Measurements from ENCODE around the gene NEURL1.
"Not testable (repeated sequence)": the region's sequence is repeated elsewhere in the genome, so short reads cannot be mapped to it uniquely, and the experiment has no call there.

The NEURL1 gene

DNA sequence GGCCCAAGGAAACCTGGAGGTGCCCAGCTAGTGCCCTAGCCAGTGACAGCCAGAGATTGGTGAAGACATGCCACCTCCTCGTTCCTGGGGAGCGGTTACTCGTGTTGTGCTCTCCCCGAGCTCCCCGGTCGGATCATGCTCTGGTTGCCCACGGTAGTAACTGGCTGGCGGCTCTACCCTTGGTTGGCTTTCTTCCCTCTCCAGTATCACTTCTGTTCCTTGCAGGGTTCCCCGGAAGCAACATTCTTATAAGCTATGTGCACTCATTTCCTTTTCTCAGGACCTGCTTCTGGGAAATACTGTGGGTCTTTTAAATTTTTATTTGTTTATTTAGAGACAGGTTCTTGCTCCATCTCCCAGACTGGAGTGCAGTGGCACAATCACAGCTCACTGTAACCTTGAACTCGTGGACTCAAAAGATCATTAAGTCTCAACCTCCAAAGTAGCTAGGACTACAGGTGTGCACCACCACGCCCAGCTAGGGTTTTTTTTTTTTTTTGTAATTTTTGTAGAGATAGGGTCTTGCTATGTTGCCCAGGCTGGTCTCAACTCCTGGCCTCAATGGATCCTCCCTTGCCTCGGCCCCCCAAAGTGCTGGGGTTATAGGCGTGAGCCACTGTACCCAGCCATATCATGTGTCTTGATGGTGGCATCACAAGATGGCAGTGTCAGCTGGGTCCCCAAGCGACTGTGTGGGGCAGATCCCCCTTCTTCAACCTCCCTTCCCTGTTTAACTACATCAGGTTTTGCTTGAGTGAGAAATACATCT, 27.9 kb upstream of the NEURL1 start:
- no peak for DNase-seq (ENCODE audit: low read depth in 2 of 2)

DNA sequence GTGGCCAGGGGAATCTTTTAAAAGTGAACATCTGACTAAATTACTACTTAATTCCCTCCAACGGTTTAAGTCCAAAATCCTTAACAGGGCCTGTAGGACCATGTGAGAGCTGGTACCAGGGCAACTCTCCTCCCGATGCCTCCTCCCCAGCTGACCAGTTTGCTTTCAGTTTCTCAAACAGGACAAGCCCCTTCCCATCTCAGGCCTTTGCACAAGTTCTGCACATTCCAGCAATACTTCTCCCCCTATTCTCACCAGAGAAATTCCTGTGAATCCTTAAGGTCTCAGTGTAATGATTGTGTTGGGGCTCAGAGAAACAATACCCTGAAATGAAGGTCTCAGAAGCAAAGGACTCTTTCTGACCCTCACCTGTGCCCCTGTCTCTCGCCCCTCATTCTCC, 26.8 kb upstream of the NEURL1 start:
- no peak for DNase-seq (ENCODE audit: low read depth in 2 of 2)

DNA sequence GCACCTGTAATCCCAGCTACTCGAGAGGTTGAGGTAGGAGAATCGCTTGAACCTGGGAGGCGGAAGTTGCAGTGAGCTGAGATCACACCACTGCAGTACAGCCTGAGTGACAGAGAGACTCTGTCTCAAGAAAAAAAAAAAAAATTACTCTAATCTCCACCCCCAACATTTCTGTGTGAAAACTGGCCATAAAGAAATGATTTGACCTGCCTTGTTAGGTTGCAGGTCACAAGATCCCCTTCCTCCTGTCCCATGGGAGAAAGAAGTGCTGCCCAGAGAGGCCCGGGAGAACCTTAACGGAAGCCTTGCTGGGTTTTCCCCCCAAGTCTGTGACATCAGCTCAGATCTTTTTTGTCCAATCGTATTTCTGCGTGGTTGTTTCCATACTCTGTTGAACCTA, 26.1 kb upstream of the NEURL1 start:
- no peak for DNase-seq (ENCODE audit: low read depth in 2 of 2)

GRCh38 chr10:103469201-103469600, 24.3 kb upstream of the NEURL1 start:
- DNase-seq (ENCODE audit: low read depth in 2 of 2) = no peak

GRCh38 chr10:103470761-103471653, 22.5 kb upstream of the NEURL1 start:
- DNase-seq (ENCODE audit: low read depth in 2 of 2) = peak; percentile 45 to 48

DNA sequence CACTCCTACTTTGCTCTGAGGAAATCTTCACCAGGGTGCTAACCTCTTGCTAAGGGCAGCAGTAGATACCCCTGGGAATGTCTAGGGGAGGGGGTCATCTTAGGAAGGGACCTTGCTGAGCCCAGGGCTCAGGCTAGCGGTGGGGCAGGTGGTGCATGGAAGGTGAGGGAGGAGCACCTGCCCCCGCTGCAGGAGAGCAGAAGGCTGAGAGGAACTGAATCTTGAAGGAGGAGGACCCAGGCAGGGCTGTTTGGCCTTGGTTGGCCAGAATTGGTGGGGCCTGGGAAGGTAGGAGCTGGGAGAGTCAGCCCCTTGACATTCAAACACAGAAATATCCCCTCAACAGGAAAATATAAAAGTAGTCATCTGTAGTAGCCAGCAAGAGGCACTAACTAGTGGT, 21.5 kb upstream of the NEURL1 start:
- no peak for DNase-seq (ENCODE audit: low read depth in 2 of 2)

GRCh38 chr10:103473261-103473671, 20.2 kb upstream of the NEURL1 start:
- DNase-seq (ENCODE audit: low read depth in 2 of 2) = no peak

DNA sequence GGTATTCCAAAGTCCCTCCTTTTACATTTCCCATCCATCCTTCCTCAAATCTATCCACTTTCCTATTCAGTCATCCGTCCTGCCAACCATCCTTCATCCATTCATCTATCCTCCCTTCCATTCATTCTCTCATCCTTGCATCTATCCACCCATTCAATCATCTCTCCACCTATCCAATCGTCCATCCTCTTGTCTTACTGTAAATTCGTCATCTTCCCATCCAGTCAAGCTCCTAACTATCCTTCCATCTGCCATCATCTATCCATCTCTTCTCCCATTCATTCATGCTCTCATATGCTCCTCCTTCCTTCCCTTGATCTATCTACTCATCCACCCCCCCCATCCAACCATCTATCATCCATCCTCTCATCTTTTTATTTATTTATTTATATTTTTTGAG, 19.4 kb upstream of the NEURL1 start:
- DNase-seq (ENCODE audit: low read depth in 2 of 2) = no peak

- DNase-seq (ENCODE audit: low read depth in 2 of 2) = no peak
Measured at GRCh38 chr10:103475437-103475836, 18.1 kb upstream of the NEURL1 start.

- no peak for DNase-seq (ENCODE audit: low read depth in 2 of 2)
Measured at GRCh38 chr10:103476046-103476768, 17.3 kb upstream of the NEURL1 start.

- no peak for DNase-seq (ENCODE audit: low read depth in 2 of 2)
Measured at GRCh38 chr10:103478671-103479070, 14.8 kb upstream of the NEURL1 start.

DNA sequence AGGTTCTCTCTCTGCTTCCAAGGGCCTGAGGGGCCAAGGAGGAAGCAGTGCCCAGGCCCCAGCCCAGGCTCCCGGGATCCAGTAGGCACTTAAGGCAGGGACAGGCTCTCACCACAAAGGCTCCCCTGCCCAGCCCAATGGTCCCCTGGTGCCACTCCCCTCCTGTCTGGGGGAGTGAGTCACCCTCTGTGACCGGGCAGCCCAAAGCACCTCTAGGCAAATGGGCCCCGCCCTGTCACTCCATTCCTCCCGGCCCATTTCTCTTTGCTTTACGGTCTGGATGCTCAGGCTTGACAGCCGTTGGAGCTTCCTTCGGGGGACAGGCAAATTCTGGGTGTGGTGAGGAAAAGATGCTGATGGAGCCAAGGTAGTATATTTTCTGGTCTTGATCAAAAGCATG, 14.4 kb upstream of the NEURL1 start, which contains the start of gene CALHM3:
Gene CALHM3 (minus strand): TSS at position 106 of the 400 bp plus-strand sequence. CDS start 208 bp downstream, outside the sequence.
- DNase-seq (ENCODE audit: low read depth in 2 of 2) = no peak

DNA sequence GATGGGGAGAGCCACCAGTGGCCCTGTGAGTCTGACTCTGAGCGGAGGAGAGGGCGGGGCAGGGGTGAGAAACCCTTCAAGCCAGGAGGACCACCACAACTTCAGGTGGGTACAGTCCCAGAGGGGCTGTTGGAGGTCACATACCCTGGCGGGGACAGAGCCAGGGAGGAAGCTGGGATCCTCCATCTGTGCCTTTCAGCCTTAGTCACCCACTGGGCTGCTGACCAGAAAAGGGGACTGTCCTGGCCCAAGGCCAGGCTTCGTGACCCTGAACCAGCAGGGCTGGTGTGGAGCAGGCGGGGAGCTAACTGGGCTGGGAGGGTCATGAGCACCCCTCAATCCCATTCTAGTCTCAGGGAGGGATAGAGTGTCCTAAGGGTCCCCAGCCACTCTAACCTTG, 13.0 kb upstream of the NEURL1 start:
- DNase-seq (ENCODE audit: low read depth in 2 of 2) = no peak

GRCh38 chr10:103481974-103482531, 11.5 kb upstream of the NEURL1 start:
- DNase-seq (ENCODE audit: low read depth in 2 of 2) = no peak

DNA sequence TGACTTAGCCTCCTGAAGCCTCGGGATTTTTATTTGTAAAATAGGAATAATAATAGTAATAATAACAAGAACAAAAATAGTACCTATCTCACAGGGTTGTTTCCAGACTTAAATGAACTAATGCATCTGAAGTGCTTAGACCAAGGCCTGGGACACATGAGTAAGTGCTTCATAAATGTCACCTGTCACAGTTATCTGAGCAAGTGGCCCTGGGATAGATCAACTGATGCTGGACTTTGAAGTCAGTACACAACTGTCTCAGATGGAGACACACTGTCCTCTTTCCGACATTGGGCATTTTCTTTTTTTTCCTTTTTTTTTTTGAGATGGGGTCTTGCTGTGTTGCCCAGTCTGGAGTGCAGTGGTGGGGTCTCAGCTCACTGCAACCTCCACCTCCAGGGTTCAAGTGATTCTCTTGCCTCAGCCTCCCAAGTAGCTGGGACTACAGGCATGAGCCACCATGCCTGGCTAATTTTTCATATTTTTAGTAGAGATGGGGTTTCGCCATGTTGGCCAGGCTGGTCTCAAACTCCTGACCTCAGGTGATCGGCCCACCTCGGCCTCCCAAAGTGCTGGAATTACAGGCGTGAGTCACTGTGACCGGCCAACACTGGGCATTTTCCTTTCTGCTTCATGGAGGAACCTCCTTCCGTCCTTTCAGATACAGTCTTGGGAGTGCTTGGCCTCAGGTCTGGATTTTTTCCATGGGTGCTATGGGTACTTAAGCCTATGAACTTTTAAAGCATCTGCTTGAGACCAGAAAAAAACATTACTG, 6.7 kb upstream of the NEURL1 start:
- DNase-seq (ENCODE audit: low read depth in 2 of 2) = not testable (repeated sequence)

- no peak for DNase-seq (ENCODE audit: low read depth in 2 of 2)
Measured at GRCh38 chr10:103487410-103487708, 6.1 kb upstream of the NEURL1 start.

GRCh38 chr10:103490986-103491314, 2.6 kb upstream of the NEURL1 start:
- no peak for DNase-seq (ENCODE audit: low read depth in 2 of 2)

- no peak for DNase-seq (ENCODE audit: low read depth in 2 of 2)
Measured at GRCh38 chr10:103491729-103492364, 1.7 kb upstream of the NEURL1 start.

DNA sequence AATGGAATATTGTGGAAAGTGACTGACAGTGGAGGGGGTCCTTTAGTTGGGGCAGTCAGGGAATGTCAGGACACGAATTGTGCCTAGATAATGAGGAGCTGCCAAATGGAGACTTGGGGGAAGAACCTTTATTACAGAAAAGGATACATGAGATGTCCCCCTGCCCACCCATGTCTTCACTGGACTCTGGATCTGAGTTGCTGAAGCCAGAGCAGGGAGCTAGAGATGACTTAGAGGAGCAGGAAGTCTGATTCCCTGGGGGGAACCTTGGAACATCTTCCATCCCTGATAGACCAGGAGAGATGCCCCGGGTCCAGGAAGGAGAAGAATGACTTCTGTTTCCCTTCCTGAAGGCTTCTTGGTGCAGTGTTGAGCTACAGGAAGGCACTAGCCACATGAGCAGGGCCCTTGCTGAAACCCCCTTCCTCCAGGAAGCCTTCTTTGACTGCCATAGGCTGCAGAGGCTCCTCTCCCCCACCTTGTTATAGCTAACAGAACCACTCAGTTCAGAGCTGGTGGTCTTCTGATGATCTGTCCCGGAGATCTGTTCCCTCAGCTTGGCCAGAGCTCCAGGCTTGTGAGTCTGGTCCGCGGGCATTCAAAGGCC, 747 bp upstream of the NEURL1 start:
- no peak for DNase-seq (ENCODE audit: low read depth in 2 of 2)

Measured in stimulated activated CD4-positive, alpha-beta T cell treated with anti-CD3 and anti-CD28 coated beads, Interleukin-15, amount 100 ng/mL, for 48 hours (primary cell).